ENCODE results near the gene COL8A2.

- no peak for TF ChIP-seq CTCF (IDR thresholded peaks at IDR 0.05; ENCODE audit: insufficient read depth, low read length)
- TF ChIP-seq POLR2AphosphoS5 (IDR thresholded peaks at IDR 0.05; ENCODE audit: low read depth) = no peak
- no peak for TF ChIP-seq GABPA (IDR thresholded peaks at IDR 0.05; ENCODE audit: low read depth)
Measured at GRCh38 chr1:36083635-36084496, 41.2 kb downstream of the COL8A2 start, which contains the start of gene TEKT2.
